Mammary epithelial cell (primary cell): Measurements from ENCODE around the gene LSAMP.

ENCODE experiments used
- CTCF ChIP-seq, 2 donors: IDR thresholded peaks in 1 of 2; conservative IDR thresholded peaks in 1 of 2; 2 replicates each; pipeline ENCODE4 v1.5.1; 2011 to 2012; ENCODE audit warnings: inconsistent platforms in 2 of 2, low read length in 2 of 2, mild to moderate bottlenecking in 2 of 2, control low read depth in 1 of 2, low read depth in 1 of 2; ENCODE audit not compliant: insufficient read depth in 1 of 2; ENCODE audit errors: extremely low read depth in 1 of 2
- EZH2 ChIP-seq: IDR thresholded peaks from 2 replicates; pipeline ENCODE4 v1.6.1; 2012; ENCODE audit warnings: low read length, inconsistent platforms, borderline replicate concordance

GRCh38 chr3:115930922-115931321 lies 514.4 kb downstream of the LSAMP start:
- TF ChIP-seq EZH2 = no peak
- TF ChIP-seq CTCF (conservative IDR thresholded peaks at IDR 0.05 in 1 of 2, IDR thresholded peaks at IDR 0.05 in 1 of 2; ENCODE audit: extremely low read depth in 1 of 2, insufficient read depth in 1 of 2, low read depth in 1 of 2, low read length in 2 of 2) = no peak
